ENCODE measurements around the gene PRKCH. TPM values are rescaled to one million over a fixed set of nuclear protein-coding genes. Genes with fewer than 3 reads are reported as not detected.
"Not testable (repeated sequence)": the region's sequence is repeated elsewhere in the genome, so short reads cannot be mapped to it uniquely, and the experiment has no call there.

PRKCH gene
- total RNA-seq, 1 donor from 2014 or later: 18.4 TPM

GRCh38 chr14:61319086-61319485 is 2.3 kb upstream of the PRKCH start:
- Histone ChIP-seq H3K27ac (replicated peaks) (no peak overlapping the region), H3K4me3 (no peak overlapping the region), H3K36me3 (no peaks in the 10 kb centered on the region), H3K4me1 (peaks cover 29% of the 10 kb centered on the region), H3K27me3 (ENCODE audit: low read depth) (peaks cover 21% of the 10 kb centered on the region), H3K9me3 (replicated peaks) (no peaks in the 10 kb centered on the region)
- intact Hi-C loops (cut with micrococcal nuclease): no loop called here
- no peak for TF ChIP-seq CTCF (IDR thresholded peaks at IDR 0.05; ENCODE audit: borderline replicate concordance)
- no peak for DNase-seq

GRCh38 chr14:61319706-61320105 is 1.7 kb upstream of the PRKCH start:
- Histone ChIP-seq H3K4me3 (no peak overlapping the region), H3K27me3 (ENCODE audit: low read depth) (peaks cover 21% of the 10 kb centered on the region), H3K4me1 (peaks cover 29% of the 10 kb centered on the region), H3K36me3 (no peaks in the 10 kb centered on the region), H3K9me3 (replicated peaks) (no peaks in the 10 kb centered on the region), H3K27ac (replicated peaks) (no peak overlapping the region)
- TF ChIP-seq CTCF (IDR thresholded peaks at IDR 0.05; ENCODE audit: borderline replicate concordance): no peak
- no peak for DNase-seq
- intact Hi-C loops (cut with micrococcal nuclease): no loop called here

GRCh38 chr14:61320170-61320569 is 1.2 kb upstream of the PRKCH start:
- H3K9me3 ChIP-seq (replicated peaks); DNase-seq; intact Hi-C loops (cut with micrococcal nuclease); H3K4me3 ChIP-seq; H3K36me3 ChIP-seq: not testable (repeated sequence)
- Histone ChIP-seq H3K4me1 (peaks cover 29% of the 10 kb centered on the region), H3K27ac (replicated peaks) (peak overlapping the region; percentile 88), H3K27me3 (ENCODE audit: low read depth) (peaks cover 21% of the 10 kb centered on the region)

GRCh38 chr14:61320806-61321384 is 484 bp upstream of the PRKCH start:
- no peak for TF ChIP-seq CTCF (IDR thresholded peaks at IDR 0.05; ENCODE audit: borderline replicate concordance)
- H3K4me3 ChIP-seq: peak overlapping the region; percentile 77
- peak overlapping the region; percentile 88 for H3K27ac ChIP-seq (replicated peaks)
- peaks cover 4% of the 10 kb centered on the region for H3K9me3 ChIP-seq (replicated peaks)
- peaks cover 21% of the 10 kb centered on the region for H3K27me3 ChIP-seq (ENCODE audit: low read depth)
- no peak for DNase-seq
- H3K4me1 ChIP-seq: peaks cover 29% of the 10 kb centered on the region
- intact Hi-C loops (cut with micrococcal nuclease): no loop called here
- no peaks in the 10 kb centered on the region for H3K36me3 ChIP-seq

- H3K27me3 ChIP-seq (ENCODE audit: low read depth): peaks cover 21% of the 10 kb centered on the region
- TF ChIP-seq CTCF (IDR thresholded peaks at IDR 0.05; ENCODE audit: borderline replicate concordance): no peak
- DNase-seq: peak; percentile 55
Observed at GRCh38 chr14:61322011-61322798, 826 bp downstream of the PRKCH start.

GRCh38 chr14:61322799-61323290 is 1.5 kb downstream of the PRKCH start:
- DNase-seq: no peak
- Histone ChIP-seq H3K36me3 (no peaks in the 10 kb centered on the region), H3K4me3 (peak overlapping the region; percentile 77), H3K27me3 (ENCODE audit: low read depth) (peaks cover 21% of the 10 kb centered on the region), H3K27ac (replicated peaks) (peak overlapping the region; percentile 88), H3K9me3 (replicated peaks) (peaks cover 8% of the 10 kb centered on the region), H3K4me1 (peaks cover 34% of the 10 kb centered on the region)
- no peak for TF ChIP-seq CTCF (IDR thresholded peaks at IDR 0.05; ENCODE audit: borderline replicate concordance)
- intact Hi-C loops (cut with micrococcal nuclease): no loop called here

More at GRCh38 chr14:61322011-61322798, 826 bp downstream of the PRKCH start:
- Histone ChIP-seq H3K27ac (replicated peaks) (peak overlapping the region; percentile 88), H3K36me3 (no peaks in the 10 kb centered on the region), H3K4me1 (peaks cover 31% of the 10 kb centered on the region), H3K9me3 (replicated peaks) (peaks cover 8% of the 10 kb centered on the region), H3K4me3 (peak overlapping the region; percentile 77)
- intact Hi-C loops (cut with micrococcal nuclease): no loop called here

All from left ventricle myocardium inferior (tissue), 1 donor.